Suprapubic skin (tissue), 4 donors: ENCODE results near the gene GRAMD4.
"Not testable (repeated sequence)": the region's sequence is repeated elsewhere in the genome, so short reads cannot be mapped to it uniquely, and the experiment has no call there.

Experiments
- CTCF ChIP-seq, 2 donors: fragments of 200-600 bp in 1 of 2; fragments of 450-650 bp in 1 of 2; sonication (generic) in 1 of 2; IDR thresholded peaks; one replicate each; pipeline ENCODE4 v1.5.1; 2016 to 2019; ENCODE audit warnings: antibody characterized with exemption in 2 of 2, mild to moderate bottlenecking in 1 of 2, moderate library complexity in 1 of 2
- EP300 ChIP-seq: sonication (generic); formaldehyde crosslinking; IDR thresholded peaks from one replicate; pipeline ENCODE4 v1.6.1; 2017; ENCODE audit warnings: antibody characterized with exemption
- POLR2A ChIP-seq, 2 donors: fragments of 450-650 bp; IDR thresholded peaks; one replicate each; pipeline ENCODE4 v1.6.1; 2017; ENCODE audit warnings: antibody characterized with exemption in 2 of 2, mild to moderate bottlenecking in 2 of 2, moderate library complexity in 2 of 2
- POLR2AphosphoS5 ChIP-seq, 3 donors: sonication (generic); formaldehyde crosslinking; IDR thresholded peaks; one replicate each; pipeline ENCODE4 v1.6.1; 2017; ENCODE audit warnings: antibody characterized with exemption in 3 of 3

GRCh38 chr22:46648225-46648820 lies 28.1 kb downstream of the GRAMD4 start:
- TF ChIP-seq CTCF (IDR thresholded peaks at IDR 0.05); EP300; POLR2A (IDR thresholded peaks at IDR 0.05); POLR2AphosphoS5 (IDR thresholded peaks at IDR 0.05): not testable (repeated sequence)
